GM23248 (cell line): ENCODE results near the gene LKAAEAR1.

ENCODE experiments used
- EZH2 ChIP-seq: fragments of 200-600 bp; sonication (generic); IDR thresholded peaks from 2 replicates; pipeline ENCODE4 v1.6.1; 2018; ENCODE audit warnings: antibody characterized with exemption, mild to moderate bottlenecking; ENCODE audit not compliant: insufficient read depth, poor library complexity, severe bottlenecking
- EZH2phosphoT487 ChIP-seq: fragments of 200-600 bp; sonication (generic); IDR thresholded peaks from 2 replicates; pipeline ENCODE4 v1.6.1; 2018; ENCODE audit warnings: antibody characterized with exemption, moderate library complexity, mild to moderate bottlenecking, low read depth; ENCODE audit not compliant: insufficient read depth

DNA sequence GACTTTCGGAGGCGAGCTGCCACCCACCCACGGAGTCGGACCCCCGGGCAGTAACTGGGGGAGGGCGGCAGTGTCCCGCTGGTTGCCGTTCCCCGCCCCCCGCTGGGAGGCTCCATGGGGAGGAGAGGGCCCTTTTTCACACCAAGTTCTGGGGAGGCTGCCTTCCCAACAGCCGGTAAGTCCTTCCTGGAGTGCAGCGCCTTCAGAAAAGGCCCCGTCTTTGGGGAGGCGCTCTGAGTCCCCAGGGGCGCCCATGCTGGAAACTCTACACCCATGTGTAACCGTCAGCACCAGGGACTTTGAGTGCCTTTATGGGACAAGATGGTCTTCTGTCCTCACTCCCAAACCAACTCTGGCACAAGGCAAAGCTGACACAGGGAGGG is 34.3 kb downstream of the LKAAEAR1 start:
- TF ChIP-seq EZH2 (no peak), EZH2phosphoT487 (no peak)
